HepG2 (cell line): ENCODE measurements around the gene PLXNB2. TPM values are rescaled to one million over a fixed set of nuclear protein-coding genes. Genes with fewer than 3 reads are reported as not detected.
A peak's percentile ranks its signal among the peaks of the same experiment; 100 is the strongest.

Experiments
- ATF3 ChIP-seq: sonication (generic); formaldehyde crosslinking; IDR thresholded peaks from 2 replicates; pipeline ENCODE4 v1.4.0; 2020; ENCODE audit warnings: missing genetic modification reagents
- ATM ChIP-seq: fragments of 450-650 bp; IDR thresholded peaks from 2 replicates; pipeline ENCODE4 v1.7.1; 2017; ENCODE audit warnings: mild to moderate bottlenecking, borderline replicate concordance
- BRD4 ChIP-seq: sonication (generic); formaldehyde crosslinking; IDR thresholded peaks from 2 replicates; pipeline ENCODE4 v1.4.0; 2020; ENCODE audit warnings: missing genetic modification reagents
- CBX1 ChIP-seq: IDR thresholded peaks from one replicate; pipeline ENCODE4 v1.6.1; 2016; ENCODE audit warnings: antibody characterized with exemption, low read depth
- CSRNP1 ChIP-seq: sonication (generic); formaldehyde crosslinking; IDR thresholded peaks from 2 replicates; pipeline ENCODE4 v1.8.1; 2023; ENCODE audit warnings: mild to moderate bottlenecking, missing genetic modification reagents
- ELF4 ChIP-seq: sonication (generic); formaldehyde crosslinking; IDR thresholded peaks from 2 replicates; pipeline ENCODE4 v1.5.0; 2020; ENCODE audit warnings: missing genetic modification reagents, mild to moderate bottlenecking, moderate library complexity, borderline replicate concordance
- FOXK1 ChIP-seq: sonication (generic); formaldehyde crosslinking; IDR thresholded peaks from 2 replicates; pipeline ENCODE4 v1.4.0; 2020; ENCODE audit warnings: low read depth, missing genetic modification reagents, borderline replicate concordance
- GTF2F1 ChIP-seq: fragments of 150-350 bp; IDR thresholded peaks from 2 replicates; pipeline ENCODE4 v1.6.1; 2014; ENCODE audit warnings: low read length
- GTF3A ChIP-seq: sonication (generic); formaldehyde crosslinking; conservative IDR thresholded peaks from 2 replicates; pipeline ENCODE4 v1.4.0; 2020; ENCODE audit warnings: mild to moderate bottlenecking, missing genetic modification reagents
- HMGXB3 ChIP-seq: sonication (generic); formaldehyde crosslinking; IDR thresholded peaks from 2 replicates; pipeline ENCODE4 v1.4.0; 2020; ENCODE audit warnings: missing genetic modification reagents, borderline replicate concordance
- KLF16 ChIP-seq, 2 experiments: sonication (generic) in 1 of 2; formaldehyde crosslinking in 1 of 2; IDR thresholded peaks; 2 replicates each; pipeline versions ENCODE4 v1.6.1 to v1.8.0; 2016 to 2023; ENCODE audit warnings: missing genetic modification reagents in 2 of 2, missing compliant biosample characterization in 1 of 2
- RAD21 ChIP-seq: fragments of 450-650 bp; formaldehyde crosslinking; IDR thresholded peaks from 2 replicates; pipeline ENCODE4 v1.5.0; 2020; ENCODE audit warnings: mild to moderate bottlenecking
- RFX3 ChIP-seq: IDR thresholded peaks from 2 replicates; pipeline ENCODE4 v1.6.1; 2016; ENCODE audit warnings: missing biosample characterization, missing genetic modification reagents
- SAFB2 ChIP-seq: sonication (generic); formaldehyde crosslinking; IDR thresholded peaks from 2 replicates; pipeline ENCODE4 v1.5.1; 2020; ENCODE audit warnings: missing genetic modification reagents, low read depth, mild to moderate bottlenecking, borderline replicate concordance
- TRIM24 ChIP-seq: sonication (generic); formaldehyde crosslinking; IDR thresholded peaks from 2 replicates; pipeline ENCODE4 v1.8.0; 2022; ENCODE audit warnings: mild to moderate bottlenecking, missing genetic modification reagents
- ZFP91 ChIP-seq: sonication (generic); formaldehyde crosslinking; IDR thresholded peaks from 2 replicates; pipeline ENCODE4 v1.9.0; 2022; ENCODE audit warnings: missing genetic modification reagents, mild to moderate bottlenecking, borderline replicate concordance
- ZFY ChIP-seq: sonication (generic); formaldehyde crosslinking; IDR thresholded peaks from 2 replicates; pipeline ENCODE4 v1.4.0; 2020; ENCODE audit warnings: missing genetic modification reagents
- ZMAT5 ChIP-seq: sonication (generic); formaldehyde crosslinking; IDR thresholded peaks from 2 replicates; pipeline ENCODE4 v1.5.0; 2020; ENCODE audit warnings: mild to moderate bottlenecking, low read depth, missing genetic modification reagents, borderline replicate concordance
- ZNF143 ChIP-seq: sonication (generic); formaldehyde crosslinking; IDR thresholded peaks from 2 replicates; pipeline ENCODE4 v1.4.0; 2020; ENCODE audit warnings: missing genetic modification reagents
- ZNF552 ChIP-seq: sonication (generic); formaldehyde crosslinking; IDR thresholded peaks from 2 replicates; pipeline ENCODE4 v1.9.0; 2022; ENCODE audit warnings: missing genetic modification reagents, mild to moderate bottlenecking, borderline replicate concordance
- ZNF614 ChIP-seq: IDR thresholded peaks from 2 replicates; pipeline ENCODE4 v1.6.1; 2018; ENCODE audit warnings: missing biosample characterization, missing genetic modification reagents, inconsistent platforms, borderline replicate concordance
- polyA plus RNA-seq, 8 experiments: library from polyadenylated mRNA; depleted of rRNA in 3 of 8; stranded (reverse) in 7 of 8; unstranded in 1 of 8; fragments of >200 nt; fragmentation: Illumina TruSeq in 4 of 8; extraction: Trizol in 4 of 8; gene quantifications; 2 replicates each; pipeline versions ENCODE4 v1.2.1 to v1.2.3, GENCODE V29; 2011 to 2016; ENCODE audit warnings: low read depth in 4 of 8, missing spikeins in 1 of 8, mixed read lengths in 1 of 8; ENCODE audit not compliant: insufficient read depth in 1 of 8
- total RNA-seq, 5 experiments: library from RNA; depleted of rRNA; stranded (reverse); fragments of >200 nt; fragmentation: Illumina TruSeq; extraction: Trizol; gene quantifications; 2 replicates each; pipeline ENCODE4 v1.2.3, GENCODE V29; 2016; ENCODE audit warnings: low read depth in 1 of 5

PLXNB2 gene
- total and polyA plus RNA-seq, 2 of the 13 experiments (the other 11 are each of a cell fraction or from before 2014, with no cell fraction given): 32.6 to 68.9 TPM

GRCh38 chr22:50270666-50271394, 36.6 kb downstream of the PLXNB2 start (continued):
- TF ChIP-seq HMGXB3 (CRISPR knock-in tag): peak; percentile 91
- TF ChIP-seq RFX3 (CRISPR knock-in tag): 0 out of 2 replicates have a peak, but pooled peaks have one; percentile 36
- TF ChIP-seq FOXK1 (CRISPR knock-in tag): peak; percentile 66; the same call in 1 of the 2 replicates
- TF ChIP-seq ATF3 (CRISPR knock-in tag): 0 out of 2 replicates have a peak, but pooled peaks have one; percentile 28
- no peak for TF ChIP-seq GTF2F1
- TF ChIP-seq RAD21: no peak; the same call in 1 of the 2 replicates
- 0 out of 2 replicates have a peak, but pooled peaks have one; percentile 64 for TF ChIP-seq GTF3A (CRISPR knock-in tag)
- TF ChIP-seq ZNF552 (CRISPR knock-in tag): 0 out of 2 replicates have a peak, but pooled peaks have one; percentile 65
- no peak for TF ChIP-seq ATM
- TF ChIP-seq ELF4 (CRISPR knock-in tag): no peak
- TF ChIP-seq SAFB2: no peak
- TF ChIP-seq ZMAT5: no peak
- TF ChIP-seq ZFP91 (CRISPR knock-in tag): no peak
- no peak for TF ChIP-seq CSRNP1 (CRISPR knock-in tag)
- peak; percentile 63; the same call in 1 of the 2 replicates for TF ChIP-seq ZFY (CRISPR knock-in tag)
- TF ChIP-seq TRIM24: no peak
- no peak for TF ChIP-seq BRD4 (CRISPR knock-in tag)
- TF ChIP-seq ZNF143 (CRISPR knock-in tag): no peak; the same call in 1 of the 2 replicates
- peak in 1 of 2 experiments; percentile 91; a peak in 2 of 4 replicates for TF ChIP-seq KLF16 (CRISPR knock-in tag; IDR thresholded peaks at IDR 0.05)
- TF ChIP-seq CBX1: no peak
- TF ChIP-seq ZNF614 (CRISPR knock-in tag): peak; percentile 60; the same call in 1 of the 2 replicates
